Inferior parietal cortex (tissue), 1 donor: ENCODE measurements around the gene NISCH.

Experiments used
- DNase-seq: peaks from one replicate; pipeline ENCODE4 v3.0.0-alpha.2; 2016; ENCODE audit errors: extremely low spot score

NISCH gene

DNA sequence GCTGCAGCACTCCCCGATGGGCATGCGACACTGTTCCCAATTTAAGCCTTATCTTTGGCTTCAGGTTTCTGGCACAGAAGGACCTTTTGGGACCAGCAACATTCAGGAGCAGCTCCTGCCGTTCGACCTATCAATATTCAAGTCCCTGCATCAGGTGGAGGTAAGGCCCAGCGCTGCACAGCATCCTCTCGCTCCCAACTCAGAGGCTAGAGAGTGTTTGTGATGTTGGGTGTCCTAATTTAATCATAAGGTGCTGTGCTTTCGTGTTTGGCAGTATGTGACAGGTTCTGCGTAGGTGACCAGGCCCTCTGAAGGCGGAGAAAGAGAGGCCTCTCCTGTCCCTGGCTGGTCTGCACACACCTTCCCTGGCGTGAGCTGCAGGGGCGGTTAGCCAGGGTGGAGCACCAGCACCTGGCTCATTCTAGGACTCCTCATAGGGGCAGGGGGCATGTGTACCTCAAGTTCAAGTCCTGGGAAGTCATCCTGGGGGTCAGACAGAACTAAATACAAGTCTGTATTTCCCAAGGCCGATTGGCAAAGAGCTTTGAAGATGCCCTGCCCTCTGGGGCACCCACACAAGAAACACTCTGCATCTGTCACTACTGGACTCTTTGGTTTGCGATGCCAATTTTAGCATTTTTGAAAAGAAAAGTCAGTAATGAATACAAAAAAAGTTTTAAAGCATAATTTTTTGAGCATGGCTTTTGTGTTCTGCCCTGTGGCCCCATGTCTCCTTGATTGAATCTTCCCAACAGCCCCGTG is 17.0 kb downstream of the NISCH start:
- no peak for DNase-seq

DNA sequence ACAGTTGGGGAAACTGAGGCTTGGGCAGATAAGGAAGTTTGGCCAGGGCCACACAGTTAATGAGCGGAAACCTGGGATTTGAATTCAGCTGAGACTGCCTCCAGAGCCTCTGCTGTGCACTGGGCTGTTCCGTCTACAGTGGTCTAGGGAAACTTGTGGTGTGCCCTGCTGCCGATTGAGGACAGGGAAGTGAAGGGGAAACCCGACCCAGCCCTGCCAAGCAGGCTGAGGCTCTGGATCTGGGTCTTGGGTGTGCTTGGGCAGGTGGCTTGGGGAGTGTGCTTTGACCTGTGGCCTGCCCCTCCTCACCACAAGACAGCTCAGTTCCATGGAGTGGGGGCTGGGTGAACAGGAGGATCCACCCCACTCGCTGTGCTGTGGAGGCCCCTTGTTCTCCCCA is 17.6 kb downstream of the NISCH start:
- no peak for DNase-seq

DNA sequence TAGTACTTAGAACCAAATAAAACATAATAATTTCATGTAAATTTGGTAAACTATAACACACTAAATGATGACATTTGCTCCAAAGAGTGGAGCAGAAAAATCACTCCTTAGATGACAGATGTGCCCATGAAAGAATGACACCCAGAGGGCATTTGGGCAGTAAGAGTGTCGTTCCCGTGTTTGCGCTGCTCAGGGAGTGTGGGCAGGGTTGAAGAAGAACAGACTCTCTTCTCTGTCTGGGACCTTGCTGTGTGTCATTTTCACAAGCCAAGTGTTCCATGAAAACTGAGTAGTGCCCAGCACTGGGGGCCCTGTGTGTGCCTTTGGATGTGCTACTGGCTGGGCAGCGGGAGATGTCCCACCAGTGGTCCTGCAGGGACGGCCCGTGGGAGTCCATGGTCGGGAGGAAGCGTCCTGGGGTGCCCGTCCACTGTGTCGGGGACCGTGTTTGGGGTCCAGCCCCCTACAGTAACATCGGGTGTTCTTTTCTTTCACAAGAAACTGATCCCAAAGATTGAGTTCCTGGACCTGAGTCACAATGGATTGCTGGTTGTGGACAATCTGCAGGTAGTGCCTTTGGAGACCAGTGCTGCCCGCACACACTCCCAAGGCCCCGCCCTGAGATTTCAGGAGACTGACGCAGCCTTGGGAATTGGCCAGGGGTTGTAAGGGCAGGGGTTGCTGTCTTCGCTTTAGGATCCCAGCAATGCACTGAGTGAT is 21.8 kb downstream of the NISCH start:
- no peak for DNase-seq

DNA sequence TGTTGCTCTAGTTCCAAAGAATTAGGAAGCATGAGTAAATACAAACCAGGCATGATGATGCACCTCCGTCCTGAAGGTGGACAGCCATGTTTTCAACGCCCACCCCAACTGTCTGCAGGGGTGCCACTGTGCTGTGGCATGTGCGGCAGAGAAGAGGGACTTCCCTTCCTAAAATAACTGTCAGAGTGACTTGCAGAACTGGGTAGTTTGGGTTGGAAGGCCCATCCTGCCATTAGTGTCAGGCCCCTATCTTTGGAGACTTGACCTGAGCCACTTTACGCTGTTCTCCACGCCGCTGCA is 22.3 kb downstream of the NISCH start:
- DNase-seq = no peak

DNA sequence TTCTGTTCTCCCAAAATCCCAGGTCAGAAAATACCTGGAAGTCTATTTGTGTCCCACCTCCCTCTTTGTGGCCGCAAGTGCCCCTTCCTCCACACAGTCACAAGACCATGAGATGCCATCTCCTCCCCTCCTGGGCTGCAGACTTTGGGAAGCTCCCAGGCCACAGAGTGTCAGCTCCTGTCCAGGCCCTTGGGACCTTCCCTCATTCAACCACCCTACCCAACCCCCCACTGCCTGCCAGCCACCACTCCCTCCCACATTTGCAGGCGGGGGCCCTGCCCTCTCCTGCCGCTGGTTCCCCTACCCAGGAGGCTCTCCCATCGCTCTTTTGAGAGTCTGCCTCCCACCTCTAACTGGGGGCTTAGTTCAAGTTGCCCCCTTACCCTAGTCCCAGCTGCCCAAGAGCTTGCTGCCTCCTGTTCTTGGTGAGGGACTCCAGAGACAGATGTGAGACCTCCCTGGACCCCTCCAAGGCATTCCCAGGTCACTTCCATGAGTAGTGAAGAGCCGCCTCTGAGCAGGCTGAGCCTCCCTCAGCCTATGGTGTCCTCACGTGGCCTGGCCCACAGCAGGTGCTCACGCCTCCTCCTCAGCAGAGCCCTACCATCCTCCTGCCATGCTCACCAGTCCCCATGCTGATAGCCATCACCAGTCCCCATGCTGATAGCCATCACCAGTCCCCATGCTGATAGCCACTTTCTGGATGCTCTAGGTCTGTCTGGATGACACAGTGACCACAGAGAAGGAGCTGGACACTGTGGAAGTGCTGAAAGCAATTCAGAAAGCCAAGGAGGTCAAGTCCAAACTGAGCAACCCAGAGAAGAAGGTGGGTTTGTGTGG is 23.9 kb downstream of the NISCH start:
- no peak for DNase-seq

DNA sequence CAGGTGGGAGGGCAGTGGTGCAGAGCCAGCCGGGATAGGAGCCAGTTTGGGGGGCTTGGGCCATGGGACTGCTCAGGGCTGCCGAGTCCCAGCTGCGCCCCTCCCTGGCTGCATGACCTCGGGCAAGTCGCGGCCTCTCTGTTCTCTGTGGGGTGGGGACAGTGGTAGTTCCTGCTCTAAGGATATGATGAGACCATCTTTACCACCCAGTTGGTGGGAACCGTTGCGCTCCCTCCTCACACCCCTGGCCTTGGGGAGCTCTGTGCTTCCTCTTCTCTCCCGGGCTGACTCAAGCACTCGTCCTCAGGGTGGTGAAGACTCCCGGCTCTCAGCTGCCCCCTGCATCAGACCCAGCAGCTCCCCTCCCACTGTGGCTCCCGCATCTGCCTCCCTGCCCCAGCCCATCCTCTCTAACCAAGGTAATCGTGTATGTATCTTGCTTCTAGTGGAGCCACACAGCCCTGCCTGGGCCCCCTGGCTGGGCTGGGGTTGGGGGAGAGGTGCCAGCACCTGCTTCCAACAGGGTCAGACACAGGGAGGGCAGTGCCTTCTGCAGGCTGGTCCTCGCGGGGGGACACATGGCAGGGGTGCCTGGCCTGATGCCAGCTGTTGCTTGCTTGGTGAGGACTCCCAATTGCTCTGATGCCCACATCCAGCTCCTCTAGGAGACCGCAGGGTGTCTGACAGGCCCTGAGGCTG is 24.6 kb downstream of the NISCH start:
- no peak for DNase-seq

DNA sequence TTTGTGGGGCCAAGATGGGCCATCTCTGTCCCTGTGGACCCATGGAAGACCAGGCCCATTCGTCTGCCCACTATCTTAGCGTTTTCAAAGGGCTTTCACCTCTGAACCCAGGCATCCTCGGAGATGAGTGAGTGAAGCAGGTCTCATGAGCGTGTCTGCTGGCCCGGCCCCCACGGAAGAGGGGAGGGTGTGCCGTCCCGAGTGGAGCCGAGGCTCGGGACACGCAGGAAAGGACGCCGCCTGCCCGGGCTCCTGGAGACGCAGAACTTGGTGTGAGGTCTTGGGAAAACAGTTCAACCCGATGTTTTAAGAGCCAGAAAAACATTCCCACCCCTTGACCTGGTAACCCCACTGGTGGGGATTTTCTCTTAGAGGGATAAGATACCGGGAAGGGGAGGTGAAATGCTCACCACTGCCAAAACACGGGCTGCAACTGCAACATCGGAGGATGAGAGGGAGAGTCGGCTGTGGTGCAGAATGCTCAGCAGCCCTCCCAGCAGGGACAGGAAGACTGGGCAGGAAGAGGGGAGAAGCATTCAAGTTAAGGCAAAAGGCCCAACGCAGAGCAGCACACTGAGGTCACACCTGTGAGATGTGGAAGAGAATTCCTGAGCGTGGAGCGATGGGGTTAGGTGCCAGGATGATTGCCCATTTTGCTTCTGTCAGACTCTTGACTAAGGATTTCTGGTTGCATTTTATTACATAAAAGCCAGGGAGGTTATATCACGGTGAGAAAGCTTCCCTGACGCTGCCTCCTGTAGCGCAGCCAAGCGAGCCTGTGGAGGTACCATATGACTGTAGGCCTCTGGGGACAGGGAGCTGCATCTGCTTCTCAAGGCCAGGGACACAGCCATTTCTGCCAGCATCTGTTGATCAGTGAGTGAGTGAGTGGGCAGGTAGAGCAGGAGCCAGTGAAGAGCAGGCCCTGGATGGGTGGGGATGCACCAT is 25.6 kb downstream of the NISCH start:
- peak; percentile 42 for DNase-seq

DNA sequence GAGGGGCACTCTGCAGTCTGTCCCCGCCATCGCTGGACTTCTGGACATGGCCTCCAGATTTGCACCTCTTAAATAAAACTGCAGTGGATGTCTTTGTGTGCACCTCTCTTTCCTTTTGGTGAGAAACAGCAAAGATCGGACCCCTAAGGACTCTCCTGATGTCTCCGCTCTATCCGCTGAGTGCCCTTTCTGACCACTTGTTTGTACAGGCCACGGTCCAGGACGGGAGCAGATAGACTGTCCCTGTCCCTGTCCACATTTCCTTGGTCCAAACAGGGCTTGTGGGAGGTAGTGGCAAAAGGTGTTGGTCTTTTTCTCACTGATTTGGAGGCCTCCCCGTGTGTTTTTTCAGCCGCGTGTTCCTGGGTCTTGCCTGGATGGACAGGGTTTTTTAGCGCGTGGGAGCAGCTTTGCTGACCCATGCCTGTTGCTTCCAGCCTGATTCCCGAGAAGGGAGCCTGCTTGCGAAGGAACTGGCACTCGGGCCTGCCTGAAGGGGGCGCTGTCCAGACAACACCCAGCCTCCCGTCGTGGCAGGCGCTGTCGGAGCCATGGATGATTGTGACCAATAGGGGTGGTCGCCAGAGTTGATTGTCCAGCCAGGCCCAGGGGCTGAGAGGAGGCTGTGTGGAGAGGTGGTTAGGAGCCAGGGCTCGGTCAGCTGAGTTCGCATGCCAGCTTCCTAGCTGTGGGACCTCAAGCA is 26.6 kb downstream of the NISCH start:
- DNase-seq = no peak

DNA sequence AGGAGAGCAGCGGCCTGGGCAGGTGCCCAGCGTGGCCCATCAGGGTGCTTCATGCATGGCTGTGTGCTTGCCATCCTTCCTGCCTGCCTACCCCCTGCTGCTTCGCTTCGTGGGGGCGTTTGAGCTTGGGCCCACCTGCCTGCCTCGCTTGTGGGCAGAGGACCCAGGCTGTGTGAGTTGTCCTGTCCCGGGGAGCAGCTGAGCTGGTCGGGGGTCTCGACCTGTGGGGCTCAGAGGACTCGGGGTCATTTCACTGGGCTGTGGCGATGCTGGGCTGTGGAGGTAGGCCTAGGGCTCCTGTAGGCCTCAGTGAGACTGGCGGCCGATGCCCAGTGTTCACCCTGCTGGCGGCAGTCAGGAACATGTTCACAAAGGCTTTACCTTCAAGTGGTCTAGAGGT is 27.7 kb downstream of the NISCH start:
- DNase-seq = no peak

DNA sequence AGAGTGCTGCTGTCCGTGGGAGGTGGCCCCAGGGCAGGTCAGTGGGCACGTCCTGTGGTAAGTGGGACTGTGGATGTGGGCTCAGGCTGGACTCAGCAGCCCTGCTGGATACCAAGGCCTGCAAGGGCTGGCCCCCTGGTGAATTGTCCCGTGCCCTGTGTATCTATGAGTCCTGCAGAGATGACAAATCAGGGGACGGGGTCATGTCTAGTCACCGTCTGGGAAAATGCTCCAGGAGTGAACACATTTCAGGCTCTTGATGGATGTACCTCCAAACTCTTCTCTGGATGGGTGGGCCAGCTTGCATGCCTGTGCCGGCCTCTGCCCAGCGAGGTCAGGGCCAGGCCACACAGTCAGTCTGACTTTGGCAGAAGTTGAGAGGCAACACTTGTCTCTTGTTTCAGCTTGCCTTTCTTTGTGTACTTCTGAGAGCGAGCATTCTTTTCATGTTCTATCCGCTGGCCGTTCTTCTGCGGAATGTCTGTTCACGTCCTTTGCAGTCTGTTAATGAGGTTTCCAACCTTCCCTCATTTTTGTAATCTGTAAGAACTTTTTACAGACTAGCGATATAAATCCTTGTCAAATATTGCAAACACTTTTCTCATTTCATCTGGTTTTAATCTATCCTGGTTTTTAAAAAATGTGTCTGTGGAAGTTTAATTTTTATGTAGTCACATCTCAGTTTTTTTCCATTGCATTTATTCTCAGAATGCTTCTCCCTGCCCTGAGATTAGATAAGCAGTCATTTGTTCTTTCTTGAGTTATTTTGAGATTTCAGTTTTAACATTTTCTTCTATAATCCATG is 28.4 kb downstream of the NISCH start:
- no peak for DNase-seq

DNA sequence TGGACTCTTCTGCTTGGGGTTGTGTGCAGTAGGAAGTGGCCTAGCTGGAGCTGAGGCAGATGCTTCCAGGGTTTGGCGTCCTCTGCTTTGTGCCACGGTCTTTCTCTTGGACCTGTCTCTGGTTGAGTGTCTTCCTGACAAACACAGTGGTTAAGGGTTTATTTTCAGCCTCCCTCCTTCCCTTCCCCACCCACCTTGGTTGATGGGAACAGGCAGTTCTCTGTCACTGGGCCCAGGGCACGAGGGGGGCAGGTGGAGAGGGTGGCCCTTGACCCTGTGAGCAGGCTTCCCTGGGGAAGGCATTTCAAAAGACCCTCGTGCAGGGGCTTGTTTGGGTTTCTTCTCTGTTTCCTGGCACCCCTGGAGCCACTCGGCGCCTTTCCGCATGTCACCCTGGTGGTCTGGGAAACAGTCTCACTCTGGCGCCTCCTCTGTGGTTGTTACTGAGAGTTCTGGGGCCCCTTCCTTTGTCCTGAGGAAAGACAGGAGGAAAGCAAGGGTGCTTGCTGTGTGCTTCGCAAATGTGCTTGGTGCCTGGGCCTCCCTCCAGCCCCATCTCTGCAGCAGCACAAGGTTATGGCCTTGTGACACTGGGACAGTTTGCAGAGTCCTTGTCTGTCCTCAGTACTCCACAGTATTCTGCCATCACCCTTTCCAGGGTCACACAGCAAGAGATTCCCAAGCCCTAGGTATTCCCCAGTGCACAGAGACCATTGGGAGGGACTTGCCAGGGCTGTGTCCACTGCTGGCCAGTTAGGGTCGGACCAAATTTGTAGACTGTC is 29.5 kb downstream of the NISCH start:
- no peak for DNase-seq

DNA sequence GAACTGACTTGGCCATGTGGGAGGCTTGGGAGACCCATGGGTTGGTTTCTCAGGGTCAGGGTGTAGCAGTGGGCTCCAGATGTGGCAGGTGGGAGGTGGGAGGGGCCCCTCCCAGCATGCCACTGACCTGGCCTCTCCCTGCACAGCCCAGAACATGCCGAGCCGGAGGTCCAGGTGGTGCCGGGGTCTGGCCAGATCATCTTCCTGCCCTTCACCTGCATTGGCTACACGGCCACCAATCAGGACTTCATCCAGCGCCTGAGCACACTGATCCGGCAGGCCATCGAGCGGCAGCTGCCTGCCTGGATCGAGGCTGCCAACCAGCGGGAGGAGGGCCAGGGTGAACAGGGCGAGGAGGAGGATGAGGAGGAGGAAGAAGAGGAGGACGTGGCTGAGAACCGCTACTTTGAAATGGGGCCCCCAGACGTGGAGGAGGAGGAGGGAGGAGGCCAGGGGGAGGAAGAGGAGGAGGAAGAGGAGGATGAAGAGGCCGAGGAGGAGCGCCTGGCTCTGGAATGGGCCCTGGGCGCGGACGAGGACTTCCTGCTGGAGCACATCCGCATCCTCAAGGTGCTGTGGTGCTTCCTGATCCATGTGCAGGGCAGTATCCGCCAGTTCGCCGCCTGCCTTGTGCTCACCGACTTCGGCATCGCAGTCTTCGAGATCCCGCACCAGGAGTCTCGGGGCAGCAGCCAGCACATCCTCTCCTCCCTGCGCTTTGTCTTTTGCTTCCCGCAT is 31.8 kb downstream of the NISCH start:
- no peak for DNase-seq

DNA sequence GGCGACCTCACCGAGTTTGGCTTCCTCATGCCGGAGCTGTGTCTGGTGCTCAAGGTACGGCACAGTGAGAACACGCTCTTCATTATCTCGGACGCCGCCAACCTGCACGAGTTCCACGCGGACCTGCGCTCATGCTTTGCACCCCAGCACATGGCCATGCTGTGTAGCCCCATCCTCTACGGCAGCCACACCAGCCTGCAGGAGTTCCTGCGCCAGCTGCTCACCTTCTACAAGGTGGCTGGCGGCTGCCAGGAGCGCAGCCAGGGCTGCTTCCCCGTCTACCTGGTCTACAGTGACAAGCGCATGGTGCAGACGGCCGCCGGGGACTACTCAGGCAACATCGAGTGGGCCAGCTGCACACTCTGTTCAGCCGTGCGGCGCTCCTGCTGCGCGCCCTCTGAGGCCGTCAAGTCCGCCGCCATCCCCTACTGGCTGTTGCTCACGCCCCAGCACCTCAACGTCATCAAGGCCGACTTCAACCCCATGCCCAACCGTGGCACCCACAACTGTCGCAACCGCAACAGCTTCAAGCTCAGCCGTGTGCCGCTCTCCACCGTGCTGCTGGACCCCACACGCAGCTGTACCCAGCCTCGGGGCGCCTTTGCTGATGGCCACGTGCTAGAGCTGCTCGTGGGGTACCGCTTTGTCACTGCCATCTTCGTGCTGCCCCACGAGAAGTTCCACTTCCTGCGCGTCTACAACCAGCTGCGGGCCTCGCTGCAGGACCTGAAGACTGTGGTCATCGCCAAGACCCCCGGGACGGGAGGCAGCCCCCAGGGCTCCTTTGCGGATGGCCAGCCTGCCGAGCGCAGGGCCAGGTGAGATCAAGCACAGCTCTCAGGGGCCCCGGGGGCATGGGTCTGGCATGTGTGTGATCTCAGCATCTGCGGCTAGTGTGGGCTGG is 32.6 kb downstream of the NISCH start:
- DNase-seq = no peak

DNA sequence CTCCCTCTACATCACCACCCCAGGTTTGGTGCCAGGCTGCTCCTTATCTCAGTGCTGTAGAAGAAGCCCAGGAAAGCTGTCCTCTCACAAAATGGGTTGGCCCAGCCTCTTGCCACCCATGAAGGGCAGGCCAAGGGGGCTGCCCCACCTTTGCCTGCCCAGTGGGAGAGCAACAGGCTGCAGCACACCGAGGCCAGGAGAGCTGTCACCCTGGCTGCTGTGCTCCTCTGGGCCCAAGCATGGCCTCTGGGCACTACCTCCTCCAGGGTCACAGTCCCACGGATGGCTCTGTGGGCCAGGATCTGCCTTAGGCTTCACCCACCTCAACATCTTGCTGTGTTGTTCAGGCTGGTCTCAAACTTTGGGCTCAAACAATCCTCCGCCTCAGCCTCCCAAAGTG is 33.3 kb downstream of the NISCH start:
- DNase-seq = no peak

DNA sequence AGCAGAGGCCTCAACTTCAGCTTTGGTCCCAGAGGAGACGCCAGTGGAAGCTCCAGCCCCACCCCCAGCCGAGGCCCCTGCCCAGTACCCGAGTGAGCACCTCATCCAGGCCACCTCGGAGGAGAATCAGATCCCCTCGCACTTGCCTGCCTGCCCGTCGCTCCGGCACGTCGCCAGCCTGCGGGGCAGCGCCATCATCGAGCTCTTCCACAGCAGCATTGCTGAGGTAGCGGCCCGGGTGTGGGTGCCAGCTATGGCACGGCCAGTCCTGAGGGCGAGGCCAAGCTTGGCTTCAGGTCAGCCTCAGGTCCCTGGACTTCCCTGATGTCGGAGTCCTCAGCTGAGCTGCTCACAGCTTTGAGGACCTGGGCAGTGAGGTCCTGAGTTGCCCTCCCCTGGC is 34.0 kb downstream of the NISCH start:
- DNase-seq = no peak

DNA sequence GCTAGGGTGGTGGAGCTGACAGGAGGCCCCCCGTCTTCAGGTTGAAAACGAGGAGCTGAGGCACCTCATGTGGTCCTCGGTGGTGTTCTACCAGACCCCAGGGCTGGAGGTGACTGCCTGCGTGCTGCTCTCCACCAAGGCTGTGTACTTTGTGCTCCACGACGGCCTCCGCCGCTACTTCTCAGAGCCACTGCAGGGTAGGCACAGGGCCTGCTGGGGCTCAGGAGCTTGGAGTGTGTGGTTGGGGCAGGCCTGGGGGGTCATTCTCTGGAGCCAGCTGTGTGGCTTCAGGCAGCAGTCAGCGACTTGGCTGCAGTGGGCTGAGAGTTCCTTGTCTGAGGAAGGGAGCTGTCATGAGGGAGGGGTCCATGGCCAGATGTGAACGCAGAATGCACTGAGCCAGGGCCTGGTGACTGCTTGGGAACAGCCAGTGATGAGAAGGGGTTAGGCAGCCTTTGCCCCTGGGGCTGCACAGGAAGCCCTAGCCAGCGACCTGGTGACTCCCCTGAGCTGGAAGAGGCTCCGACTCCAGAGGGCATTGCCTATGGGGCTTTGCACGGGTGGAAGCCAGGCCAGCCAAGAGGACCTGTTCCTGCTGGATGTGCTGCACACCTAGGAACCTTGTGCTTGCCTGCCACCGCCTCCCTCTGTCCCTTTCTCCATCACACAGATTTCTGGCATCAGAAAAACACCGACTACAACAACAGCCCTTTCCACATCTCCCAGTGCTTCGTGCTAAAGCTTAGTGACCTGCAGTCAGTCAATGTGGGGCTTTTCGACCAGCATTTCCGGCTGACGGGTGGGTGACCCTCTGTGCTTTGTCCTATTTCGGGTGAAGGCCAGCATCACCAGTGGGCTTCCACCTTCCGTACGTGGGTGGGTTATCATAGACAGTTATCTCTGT is 34.9 kb downstream of the NISCH start:
- DNase-seq = no peak
